T47D (cell line): ENCODE measurements around the gene SIGLEC5.

ENCODE experiments used
- DNase-seq, 2 experiments: peaks; one replicate each; pipeline versions ENCODE4 v3.0.0 to v3.0.0-alpha.2; 2011 to 2012; ENCODE audit warnings: low read depth in 1 of 2, low spot score in 1 of 2
- JUND ChIP-seq: IDR thresholded peaks from 2 replicates; pipeline ENCODE4 v1.6.1; 2012; ENCODE audit warnings: low read depth
- in situ Hi-C: cut with HindIII; loops from 2 replicates; pipeline ENCODE4 v1.10.0; 2016; ENCODE audit warnings: low sequenced_read_pairs, low pct_unique_long_range_greater_than_20kb

SIGLEC5 gene

DNA sequence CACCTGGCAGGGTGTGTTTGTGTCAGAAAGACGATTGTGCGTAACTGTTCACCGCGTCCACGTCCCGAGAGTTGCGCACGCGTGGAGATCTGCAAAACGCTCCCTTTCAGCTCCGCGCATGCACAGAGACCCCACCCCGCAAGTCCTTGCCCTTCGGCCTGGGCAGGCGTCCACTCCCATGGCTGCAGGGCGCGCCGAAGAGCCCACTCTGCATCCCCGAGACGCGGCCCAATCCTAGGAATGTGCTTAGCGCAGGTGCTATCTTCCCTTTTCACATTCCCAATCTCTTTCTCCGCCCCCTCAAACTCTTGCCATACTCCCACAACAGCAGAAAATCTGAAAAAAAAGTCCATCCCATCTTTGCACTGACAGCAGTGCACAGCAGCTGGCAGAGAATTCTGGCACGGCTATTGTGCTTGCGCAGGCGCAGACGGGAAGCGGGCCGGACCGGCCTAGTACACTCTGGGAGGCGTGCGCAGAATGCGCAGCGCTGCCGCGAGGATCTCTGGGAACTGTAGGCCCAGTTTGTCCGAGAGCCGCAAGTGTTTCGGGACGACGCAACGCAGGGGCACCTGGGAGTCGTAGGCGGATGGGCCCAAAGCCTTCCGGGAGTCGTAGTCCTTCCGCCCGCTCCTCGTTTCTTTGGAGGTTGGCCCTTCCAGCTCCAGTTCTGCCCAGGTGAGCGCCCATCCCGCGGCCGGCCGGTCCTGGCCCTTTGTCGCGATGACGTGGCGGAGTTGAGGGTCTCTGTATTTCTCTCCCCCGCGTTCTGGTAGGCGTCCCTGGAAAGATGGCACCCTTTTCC lies 36.0 kb downstream of the SIGLEC5 start:
- TF ChIP-seq JUND: no peak
- peak; percentile 81 to 97 for DNase-seq
- in situ Hi-C loops: no loop called here

DNA sequence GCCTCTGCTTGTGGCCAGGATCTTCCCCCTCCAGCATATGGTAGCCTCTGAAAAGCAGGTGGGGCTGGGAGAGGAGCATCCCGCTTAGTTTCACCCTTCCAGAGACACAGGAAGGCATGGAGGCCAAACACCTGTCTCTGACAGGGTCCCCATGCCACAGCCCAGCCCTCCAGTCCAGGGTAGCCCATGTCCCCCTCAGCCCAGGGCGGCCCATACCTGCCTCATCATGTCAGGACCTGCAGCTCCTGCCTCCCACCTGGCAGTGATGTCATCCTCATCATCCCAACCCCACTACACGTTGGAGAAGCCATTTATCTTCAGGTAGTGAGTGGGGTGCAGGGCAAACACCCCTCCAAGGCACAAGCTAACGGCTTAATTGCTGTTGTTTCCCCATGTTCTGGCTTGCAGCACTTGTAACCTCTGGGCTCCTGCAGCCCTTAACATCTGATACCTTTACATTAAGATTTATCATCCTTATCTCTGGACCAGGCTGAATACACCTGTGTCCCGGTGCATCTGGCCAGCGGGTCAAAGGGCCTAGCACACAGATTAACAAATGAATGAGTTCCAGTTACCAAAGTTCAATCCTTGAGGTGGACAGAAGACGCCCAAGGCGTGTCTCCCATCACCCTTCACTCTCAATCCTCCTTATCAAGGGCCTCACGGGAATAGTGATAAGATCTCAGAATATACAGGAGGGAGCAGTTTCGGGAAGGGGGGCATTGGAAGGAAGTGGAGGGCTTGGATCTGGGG lies 36.9 kb downstream of the SIGLEC5 start:
- in situ Hi-C loops: no loop called here
- DNase-seq: no peak
- no peak for TF ChIP-seq JUND

DNA sequence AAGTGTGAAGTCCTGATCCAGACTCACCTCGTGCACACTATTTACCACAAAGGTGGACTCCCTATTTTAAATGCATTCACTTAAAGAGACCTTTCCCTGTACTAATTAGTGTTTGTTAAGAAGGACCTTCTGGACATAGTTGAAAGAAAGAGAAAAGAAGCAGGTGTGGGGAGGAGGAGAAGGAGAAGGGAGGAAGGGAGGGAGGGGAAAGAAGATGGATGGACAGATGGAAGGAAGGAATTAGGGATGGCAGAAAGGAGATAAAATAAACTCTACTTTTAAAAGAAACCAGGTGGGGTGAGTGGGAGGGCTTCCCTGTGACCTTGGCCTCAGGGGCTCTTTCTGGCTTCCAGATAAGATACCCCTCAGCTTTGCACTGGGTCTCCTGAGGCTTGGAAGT lies 37.7 kb downstream of the SIGLEC5 start:
- in situ Hi-C loops: no loop called here
- TF ChIP-seq JUND: no peak
- no peak for DNase-seq

DNA sequence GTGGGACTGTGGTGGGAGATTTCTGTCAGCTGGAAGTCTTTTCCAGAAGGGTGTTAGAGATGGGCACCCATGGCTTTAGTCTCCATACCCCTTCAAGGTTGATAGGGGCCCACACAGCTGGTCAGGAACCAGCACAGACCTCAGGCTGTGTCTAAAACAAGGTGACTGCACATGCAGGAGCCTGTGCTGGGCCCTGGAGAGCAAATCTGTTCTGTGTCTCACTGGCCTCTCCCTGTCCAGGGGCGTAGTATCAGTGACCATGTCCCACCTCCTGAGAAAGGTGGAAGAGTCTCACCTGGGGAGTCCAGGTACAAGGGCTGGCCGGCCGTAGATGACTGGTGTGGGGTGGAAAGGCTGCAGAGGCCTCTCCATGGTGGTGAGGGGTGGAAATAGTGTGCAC lies 39.8 kb downstream of the SIGLEC5 start:
- in situ Hi-C loops: no loop called here

DNA sequence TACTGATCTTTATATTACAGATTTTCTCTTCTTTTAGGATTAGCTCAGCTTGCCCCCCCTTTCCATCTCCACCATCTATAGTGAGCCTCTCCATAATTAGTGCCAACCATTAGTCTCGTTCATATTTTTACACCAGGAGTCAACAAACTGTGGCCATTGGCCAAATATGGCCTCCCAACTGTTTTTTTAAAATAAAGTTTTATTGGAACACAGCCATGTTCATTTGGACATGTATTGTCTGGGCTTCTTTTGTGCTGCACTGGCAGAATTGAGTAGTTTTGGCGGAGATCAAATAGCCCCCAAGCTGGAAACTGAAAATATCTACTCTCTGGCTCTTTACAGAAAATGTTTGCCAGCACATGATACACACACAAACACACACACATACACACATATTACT lies 40.7 kb downstream of the SIGLEC5 start:
- in situ Hi-C loops: no loop called here
- no peak for DNase-seq
- no peak for TF ChIP-seq JUND

More for the DNA sequence above, 39.8 kb downstream of the SIGLEC5 start:
- no peak for TF ChIP-seq JUND
- no peak for DNase-seq

DNA sequence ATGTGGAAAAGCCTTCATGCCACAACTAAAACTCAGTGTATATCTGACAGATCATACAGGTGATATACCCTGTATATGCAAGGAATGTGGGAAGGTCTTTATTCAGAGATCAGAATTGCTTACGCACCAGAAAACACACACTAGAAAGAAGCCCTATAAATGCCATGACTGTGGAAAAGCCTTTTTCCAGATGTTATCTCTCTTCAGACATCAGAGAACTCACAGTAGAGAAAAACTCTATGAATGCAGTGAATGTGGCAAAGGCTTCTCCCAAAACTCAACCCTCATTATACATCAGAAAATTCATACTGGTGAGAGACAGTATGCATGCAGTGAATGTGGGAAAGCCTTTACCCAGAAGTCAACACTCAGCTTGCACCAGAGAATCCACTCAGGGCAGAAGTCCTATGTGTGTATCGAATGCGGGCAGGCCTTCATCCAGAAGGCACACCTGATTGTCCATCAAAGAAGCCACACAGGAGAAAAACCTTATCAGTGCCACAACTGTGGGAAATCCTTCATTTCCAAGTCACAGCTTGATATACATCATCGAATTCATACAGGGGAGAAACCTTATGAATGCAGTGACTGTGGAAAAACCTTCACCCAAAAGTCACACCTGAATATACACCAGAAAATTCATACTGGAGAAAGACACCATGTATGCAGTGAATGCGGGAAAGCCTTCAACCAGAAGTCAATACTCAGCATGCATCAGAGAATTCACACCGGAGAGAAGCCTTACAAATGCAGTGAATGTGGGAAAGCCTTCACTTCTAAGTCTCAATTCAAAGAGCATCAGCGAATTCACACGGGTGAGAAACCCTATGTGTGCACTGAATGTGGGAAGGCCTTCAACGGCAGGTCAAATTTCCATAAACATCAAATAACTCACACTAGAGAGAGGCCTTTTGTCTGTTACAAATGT lies 42.7 kb downstream of the SIGLEC5 start:
- in situ Hi-C loops: no loop called here
- TF ChIP-seq JUND: no peak
- DNase-seq: no peak

DNA sequence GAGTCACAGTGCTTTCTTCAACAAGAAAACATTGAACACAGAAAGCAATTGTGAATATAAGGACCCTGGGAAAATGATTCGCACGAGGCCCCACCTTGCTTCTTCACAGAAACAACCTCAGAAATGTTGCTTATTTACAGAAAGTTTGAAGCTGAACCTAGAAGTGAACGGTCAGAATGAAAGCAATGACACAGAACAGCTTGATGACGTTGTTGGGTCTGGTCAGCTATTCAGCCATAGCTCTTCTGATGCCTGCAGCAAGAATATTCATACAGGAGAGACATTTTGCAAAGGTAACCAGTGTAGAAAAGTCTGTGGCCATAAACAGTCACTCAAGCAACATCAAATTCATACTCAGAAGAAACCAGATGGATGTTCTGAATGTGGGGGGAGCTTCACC lies 43.4 kb downstream of the SIGLEC5 start:
- TF ChIP-seq JUND: no peak
- no peak for DNase-seq
- in situ Hi-C loops: no loop called here

DNA sequence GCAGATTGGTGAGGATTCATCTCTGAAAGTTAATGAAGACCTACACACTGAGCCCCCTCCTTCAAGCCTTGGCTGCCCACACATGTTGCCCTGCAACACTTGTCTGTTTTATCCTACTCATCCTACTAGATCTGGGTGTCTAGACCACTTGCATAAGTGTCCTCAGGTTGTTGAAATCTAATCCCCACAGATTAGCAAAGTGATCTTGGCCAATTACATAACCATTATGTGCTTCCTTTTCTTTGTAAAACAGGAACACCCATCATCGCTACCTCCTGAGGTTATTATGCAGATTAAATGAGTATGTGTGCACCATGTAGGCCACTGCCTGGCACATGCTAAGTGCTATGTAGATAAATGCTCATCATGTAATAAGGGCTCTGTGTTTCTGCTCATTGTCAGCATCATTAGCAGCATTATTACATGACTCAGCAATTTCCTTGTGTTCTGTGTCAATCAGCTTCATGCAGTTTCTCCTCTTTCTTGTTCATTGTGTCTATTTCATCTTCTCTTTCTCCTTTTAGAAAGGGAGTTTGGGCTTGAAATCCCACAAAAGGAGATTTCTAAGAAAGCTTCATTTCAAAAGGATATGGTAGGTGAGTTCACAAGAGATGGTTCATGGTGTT lies 44.0 kb downstream of the SIGLEC5 start:
- in situ Hi-C loops: no loop called here
- DNase-seq: no peak
- TF ChIP-seq JUND: no peak

DNA sequence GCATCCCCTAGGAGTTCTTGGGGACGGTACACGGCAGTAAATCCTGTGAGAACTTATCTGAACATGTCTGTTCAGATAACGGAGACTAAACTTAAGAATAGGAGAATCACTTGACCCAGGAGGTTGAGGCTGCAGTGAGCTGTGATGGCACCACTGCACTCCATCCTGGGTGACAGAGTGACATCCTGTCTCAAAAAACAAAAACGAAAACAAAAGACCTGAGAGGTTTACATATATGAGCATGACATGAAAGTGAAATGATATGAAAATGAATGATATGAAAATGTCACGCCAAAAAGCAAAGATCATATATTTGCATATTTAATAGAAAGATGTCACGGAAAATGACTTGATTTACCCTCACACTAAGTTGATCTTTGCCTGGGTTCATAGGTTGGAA lies 53.4 kb downstream of the SIGLEC5 start:
- DNase-seq: no peak
- in situ Hi-C loops: no loop called here
- no peak for TF ChIP-seq JUND

DNA sequence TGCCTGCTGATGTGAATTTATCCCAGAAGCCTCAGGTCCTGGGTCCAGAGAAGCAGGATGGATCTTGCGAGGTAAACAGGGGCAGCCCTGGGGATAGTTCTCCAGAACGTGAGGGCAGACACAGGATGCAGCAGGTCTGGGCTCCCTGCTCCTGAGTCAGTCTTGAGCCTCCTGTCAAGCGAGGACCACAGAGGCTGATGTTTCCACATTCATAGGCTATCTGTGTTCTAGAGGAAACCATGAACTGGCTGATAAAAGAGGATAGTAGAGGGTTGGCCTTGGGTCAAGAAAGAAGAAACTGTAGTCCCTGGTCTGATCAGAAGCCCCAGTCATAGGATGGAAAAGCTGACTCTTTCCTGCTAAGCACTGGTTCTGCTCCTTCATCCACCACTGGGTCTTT lies 56.9 kb downstream of the SIGLEC5 start:
- TF ChIP-seq JUND: no peak
- in situ Hi-C loops: no loop called here
- no peak for DNase-seq

DNA sequence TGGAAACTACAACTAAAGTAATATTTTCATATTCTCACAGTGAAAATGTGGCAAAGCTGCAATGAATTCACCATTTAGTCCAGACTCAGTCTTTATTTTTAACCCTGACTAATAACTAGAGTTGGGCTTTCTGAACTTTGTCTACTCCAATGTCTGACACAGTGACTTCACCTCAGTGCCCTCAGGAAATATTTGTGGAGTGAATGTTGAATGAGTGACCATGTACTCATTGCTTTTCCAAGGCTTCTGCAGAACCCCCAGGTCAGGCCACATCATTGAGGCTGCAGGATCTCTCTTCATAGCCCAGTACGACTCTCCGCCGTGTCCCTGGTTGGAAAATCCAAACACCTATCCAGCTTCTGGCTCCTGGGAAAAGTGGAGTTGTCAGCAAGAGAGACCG lies 57.3 kb downstream of the SIGLEC5 start:
- in situ Hi-C loops: no loop called here
- no peak for TF ChIP-seq JUND
- DNase-seq: no peak

DNA sequence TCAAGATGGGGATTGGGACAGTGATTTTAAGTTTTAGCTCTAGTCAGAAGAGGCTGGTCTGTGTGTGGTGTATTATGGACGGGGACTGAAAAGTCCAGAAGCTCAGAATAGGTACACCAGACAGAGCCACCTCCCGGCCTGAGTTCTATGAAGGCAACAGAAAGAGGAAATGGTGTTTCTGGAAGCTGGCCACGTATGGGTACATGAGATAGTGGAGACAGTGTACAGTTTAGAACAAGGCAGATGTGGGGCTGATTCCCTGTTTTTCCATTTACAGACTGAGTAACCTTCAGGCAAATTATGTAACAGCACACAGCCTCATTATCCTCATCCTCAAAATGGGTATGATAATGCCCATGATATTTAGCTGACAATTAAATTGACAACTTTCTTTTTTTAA lies 57.8 kb downstream of the SIGLEC5 start:
- DNase-seq: no peak
- in situ Hi-C loops: no loop called here

More for the DNA sequence above, 57.8 kb downstream of the SIGLEC5 start:
- no peak for TF ChIP-seq JUND
